Fibroblast of upper back skin (primary cell): ENCODE data around the gene COL18A1.

ENCODE experiments used
- DNase-seq: peaks from one replicate; pipeline ENCODE4 v3.0.0-alpha.2; 2013

COL18A1 gene

DNA sequence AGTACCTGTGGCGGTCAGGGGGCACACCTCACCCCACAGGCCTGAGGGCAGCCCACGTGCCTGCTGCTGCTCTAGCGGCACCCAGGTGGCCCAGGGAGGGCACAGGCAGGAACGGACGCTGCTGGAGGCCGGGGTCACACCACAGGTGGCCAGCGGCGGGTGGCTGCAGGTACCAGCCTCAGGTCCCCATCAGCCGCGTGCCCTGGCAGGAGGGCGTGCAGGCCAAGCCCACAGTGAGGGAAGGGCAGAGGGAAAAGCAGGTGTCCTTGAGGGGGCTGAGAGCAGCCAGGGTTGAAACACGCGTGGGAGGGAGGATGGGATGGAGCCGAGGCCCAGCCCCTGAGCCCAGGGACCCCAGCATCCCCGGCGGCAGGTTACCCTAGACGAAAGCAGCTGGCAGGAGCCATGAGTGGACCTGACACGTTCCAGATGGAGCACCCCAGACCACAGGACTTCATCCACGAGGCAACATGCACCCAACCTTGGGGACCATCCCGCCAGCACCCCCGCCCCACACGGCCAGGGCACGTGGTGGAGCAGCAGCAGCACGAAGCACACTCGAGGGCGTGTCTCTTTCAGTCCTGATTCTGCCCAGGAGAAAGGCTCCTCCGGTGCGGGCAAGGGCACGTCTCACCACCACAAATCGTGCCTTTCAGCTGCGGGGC, 133.5 kb downstream of the COL18A1 start:
- no peak for DNase-seq

DNA sequence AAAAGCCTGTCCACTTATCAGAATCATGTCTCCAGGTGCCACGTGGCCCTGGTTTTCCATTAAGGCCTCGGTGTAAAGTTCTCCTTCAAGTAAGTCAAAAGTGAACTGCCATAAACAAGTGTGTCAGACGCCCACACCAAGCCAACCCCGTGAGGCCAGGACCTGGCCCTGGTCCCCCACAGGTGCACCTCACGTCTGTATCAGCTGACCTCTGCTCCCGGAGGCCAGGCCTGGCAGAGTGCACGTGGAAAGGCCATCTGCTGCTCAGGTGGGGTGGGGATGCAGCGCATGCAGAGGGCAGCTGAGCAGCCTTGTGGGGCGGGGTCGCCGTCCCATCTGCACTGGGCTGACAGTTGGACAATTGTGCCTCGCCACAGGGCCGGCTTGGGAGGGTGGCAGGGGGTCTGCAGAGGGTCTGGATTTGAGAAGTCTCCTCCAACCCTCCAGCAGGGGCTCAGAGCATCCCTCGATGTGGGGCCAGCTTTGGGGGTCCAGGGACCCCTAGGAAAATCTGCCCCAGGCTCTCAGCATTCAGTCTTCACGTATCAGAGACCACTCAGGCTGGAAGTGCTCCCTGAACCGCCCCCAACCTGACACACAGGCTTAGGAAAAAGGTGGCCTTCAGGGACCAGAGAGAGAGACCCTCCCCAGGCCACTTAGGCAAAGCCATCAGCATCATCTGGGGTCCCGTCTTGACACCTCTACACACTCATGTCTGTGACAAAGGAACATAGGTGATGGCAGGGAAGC, 134.3 kb downstream of the COL18A1 start:
- DNase-seq: no peak

- no peak for DNase-seq
Observed at GRCh38 chr21:45539796-45540600, 135.0 kb downstream of the COL18A1 start.

DNA sequence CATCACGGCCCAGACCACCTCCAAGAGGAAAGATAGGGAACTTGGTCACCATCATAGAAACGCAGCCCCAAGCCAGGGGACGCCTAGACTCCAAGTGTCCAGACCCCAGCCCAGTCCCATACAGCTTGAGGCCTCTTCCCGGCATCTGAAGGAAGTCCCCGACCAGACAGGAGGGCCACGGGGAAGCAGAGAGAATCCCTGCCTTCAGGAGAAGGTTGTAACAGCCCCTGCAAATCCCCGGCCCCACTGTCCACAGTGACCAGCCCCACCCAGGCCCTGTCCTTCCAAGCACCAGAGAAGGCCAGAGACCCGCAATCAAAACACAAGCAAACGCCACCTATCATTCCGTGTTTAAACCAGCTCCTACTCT, 135.6 kb downstream of the COL18A1 start:
- no peak for DNase-seq

GRCh38 chr21:45541221-45542039, 136.5 kb downstream of the COL18A1 start:
- peak; percentile 49 for DNase-seq

GRCh38 chr21:45542242-45542666, 137.3 kb downstream of the COL18A1 start, which contains the start of gene SLC19A1:
TSS of gene SLC19A1 (minus strand) at chr21:45542440. CDS start at chr21:45537959, 4,481 bp downstream.
- peak; percentile 47 for DNase-seq

DNA sequence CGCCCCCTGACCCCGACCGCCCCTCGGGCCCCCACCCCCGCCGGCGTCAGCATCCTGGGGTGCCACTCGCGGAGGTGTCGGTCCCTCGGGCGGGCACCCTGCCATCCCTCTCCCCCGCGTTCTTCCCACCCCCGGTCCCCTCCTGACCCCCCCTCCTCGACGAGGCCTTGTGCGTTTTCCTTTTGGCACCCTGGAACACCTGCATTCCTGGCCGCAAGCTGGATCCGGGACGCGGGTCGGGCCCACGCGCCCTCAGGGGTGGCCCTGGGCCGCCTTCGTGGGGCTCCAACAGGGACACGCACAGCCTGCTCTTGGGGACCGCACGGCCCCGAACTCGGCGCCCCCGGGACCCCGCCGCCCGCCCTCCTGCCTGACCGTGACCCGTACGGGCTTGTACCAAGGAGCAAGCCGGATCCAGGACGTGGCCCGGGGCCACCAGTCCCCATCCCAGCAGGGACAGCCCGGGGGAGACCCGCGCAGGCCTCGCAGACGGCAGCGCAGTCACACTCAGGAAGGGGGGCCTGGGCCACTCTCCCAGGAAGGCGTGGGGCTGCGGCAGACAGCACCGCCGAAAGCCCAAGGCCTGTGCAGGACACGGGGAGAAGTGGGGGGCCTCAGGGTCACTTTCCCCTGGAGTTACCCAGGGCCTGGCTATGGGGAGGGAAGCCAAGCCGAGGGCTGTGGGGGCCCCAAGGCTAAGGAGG, 137.9 kb downstream of the COL18A1 start:
- DNase-seq: no peak

DNA sequence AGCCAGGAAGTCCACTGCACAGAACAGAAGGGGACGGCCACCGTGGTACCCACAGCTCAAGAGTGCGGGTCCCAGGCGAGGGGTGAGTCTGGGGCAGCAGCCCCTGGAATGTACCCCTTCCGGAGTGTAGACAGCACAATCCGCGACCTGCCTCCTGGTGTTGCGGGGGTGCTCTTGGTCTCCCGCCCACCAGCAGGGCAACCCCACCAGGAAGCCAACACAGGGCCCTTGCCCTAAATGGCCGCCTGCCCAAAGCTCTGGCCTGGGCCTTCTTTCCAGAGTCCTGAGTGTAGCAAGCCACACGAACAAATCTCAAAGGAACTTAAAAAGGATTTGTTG, 138.4 kb downstream of the COL18A1 start:
- DNase-seq: no peak

DNA sequence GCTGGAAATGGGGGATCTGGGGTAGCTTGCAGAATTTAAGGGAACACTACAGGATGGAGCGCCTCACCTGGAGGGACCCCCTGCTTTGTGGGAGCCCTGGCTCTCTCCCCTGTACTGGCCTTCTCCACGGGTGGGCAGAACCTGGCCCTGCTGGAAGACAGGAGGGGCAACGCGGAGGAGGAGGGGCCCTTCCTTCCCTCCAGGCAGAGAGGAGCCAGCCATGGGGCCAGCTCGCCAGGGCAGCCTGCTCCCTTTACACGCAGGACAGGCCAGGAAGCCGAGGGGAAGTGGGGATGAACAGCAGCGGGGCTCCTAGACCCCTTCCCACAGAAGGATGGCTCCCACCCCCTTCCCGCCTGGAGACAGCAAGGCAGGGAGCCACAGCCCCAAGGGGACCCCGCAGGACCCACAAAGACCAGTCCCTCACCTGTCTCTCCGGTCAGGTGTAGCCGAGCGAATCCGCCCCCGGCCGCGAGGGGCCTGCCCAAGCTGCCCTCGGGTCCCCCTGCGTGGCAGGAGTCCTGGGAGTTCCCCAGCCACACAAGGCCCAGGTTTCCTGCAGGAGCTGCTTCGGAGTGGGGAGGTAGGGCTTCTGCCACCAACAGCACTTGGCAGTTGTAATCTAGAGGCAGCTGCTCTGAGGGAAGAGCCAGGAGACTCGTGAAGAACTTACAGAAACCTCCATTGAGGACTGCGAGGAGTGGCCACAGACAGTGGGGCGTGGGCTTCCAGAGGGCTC, 138.9 kb downstream of the COL18A1 start:
- DNase-seq: no peak

- no peak for DNase-seq
Observed at GRCh38 chr21:45544449-45545235, 139.7 kb downstream of the COL18A1 start.

- DNase-seq: no peak
Observed at GRCh38 chr21:45545236-45545570, 140.2 kb downstream of the COL18A1 start.

- no peak for DNase-seq
Observed at GRCh38 chr21:45545691-45546531, 140.9 kb downstream of the COL18A1 start.

DNA sequence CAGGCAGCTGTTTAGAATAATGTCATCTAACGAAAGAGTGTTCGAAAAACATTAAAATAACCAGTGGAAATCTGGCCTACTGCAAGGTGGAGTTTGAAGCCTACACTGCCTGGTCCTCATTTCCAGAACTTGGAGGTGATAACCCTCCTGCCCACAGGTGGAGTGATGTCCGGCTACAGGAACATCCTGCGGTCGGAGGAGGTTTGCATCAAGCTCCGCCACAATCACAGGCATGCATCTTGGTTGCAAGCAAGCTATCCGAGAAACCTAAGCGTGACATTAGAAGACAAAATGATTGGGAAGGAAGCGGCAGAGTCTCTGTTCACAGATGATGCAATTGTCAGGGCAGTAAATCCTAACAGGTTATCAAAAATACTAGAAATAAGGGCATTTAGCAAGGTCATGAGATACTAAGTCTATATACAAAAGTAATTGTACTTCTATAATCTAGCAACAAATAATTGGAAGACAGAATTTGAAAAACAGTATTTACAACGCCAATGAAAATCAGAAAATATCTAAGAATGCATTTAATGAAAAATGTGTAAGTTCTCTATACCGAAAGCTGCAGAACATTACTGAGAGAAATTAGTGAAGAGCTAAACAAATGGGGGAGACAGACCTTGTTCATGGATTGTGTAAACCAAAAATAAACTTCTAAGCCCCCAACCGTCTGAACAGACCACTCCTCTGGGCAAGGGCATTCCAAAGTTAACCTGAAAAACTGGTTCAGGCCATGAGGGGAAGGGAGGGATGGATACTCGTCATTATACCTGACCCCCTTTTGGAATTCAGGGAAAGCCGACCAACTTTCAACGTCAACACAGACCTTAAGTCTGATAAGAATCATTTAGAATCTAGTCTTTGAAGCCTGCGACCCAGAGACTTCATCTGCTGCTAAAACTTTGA, 141.9 kb downstream of the COL18A1 start:
- DNase-seq: no peak

- DNase-seq: no peak
Observed at GRCh38 chr21:45547545-45547900, 142.6 kb downstream of the COL18A1 start.

- no peak for DNase-seq
Observed at GRCh38 chr21:45548711-45549491, 143.9 kb downstream of the COL18A1 start.

DNA sequence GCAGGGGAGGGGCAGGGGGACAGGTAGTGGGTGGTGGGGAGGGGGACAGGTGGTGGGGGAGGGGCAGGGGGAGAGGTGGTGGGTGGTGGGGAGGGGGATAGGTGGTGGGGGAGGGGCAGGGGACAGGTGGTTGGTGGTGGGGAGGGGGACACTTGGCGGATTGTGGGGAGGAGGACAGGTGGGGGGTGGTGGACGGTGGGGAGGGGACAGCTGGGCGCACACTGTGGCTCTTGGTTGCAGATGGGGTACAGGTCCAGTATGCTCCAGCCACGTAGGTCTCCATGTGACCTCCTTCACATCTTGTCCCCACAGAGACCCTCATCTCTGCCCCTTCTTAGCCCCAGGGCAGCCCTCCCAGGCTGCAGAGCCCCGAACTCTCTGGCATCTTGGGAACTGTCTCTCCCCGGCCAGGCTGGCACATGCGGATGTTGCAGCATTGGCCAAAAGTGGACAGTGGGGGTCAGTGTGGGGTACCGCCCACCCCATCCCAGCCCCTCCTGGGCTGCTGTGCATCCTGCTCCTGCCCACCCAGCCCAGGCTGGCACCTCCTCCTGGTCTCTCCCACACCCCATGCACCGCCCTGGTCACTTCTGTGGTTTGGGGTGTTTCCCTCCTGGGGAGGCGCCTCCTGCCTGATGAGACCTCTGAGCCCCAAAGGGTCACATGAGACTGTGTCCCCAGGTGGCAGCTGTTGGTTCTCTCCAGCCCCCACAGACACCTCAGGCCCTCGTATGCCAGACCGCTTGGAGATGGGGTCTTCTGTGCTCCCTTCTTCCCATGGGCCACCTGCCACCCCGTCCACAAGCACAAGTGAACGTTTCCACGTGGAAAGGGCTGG, 144.9 kb downstream of the COL18A1 start:
- no peak for DNase-seq
